PFSK-1 (cell line): ENCODE results near the gene EXOC6.

Source experiments
- FOXP2 ChIP-seq: optimal IDR thresholded peaks from 2 replicates; pipeline ENCODE3; 2011; ENCODE audit warnings: borderline replicate concordance, control low read depth, inconsistent platforms; ENCODE audit not compliant: insufficient read depth; ENCODE audit errors: extremely low read length, extremely low read depth
- POLR2AphosphoS5 ChIP-seq: IDR thresholded peaks from 2 replicates; pipeline ENCODE4 v1.6.1; 2012; ENCODE audit warnings: low read depth, mild to moderate bottlenecking, control low read depth, low read length, moderate library complexity
- SIN3A ChIP-seq: IDR thresholded peaks from 2 replicates; pipeline ENCODE4 v1.6.1; 2012; ENCODE audit warnings: mild to moderate bottlenecking, low read length, moderate library complexity, borderline replicate concordance; ENCODE audit not compliant: insufficient read depth
- TAF1 ChIP-seq: IDR thresholded peaks from 2 replicates; pipeline ENCODE4 v1.6.1; 2012; ENCODE audit warnings: low read length, control low read depth, borderline replicate concordance; ENCODE audit not compliant: insufficient read depth
- TF ChIP-seq, protein P1 (sequence below), 2 experiments: IDR thresholded peaks; 2 replicates each; pipeline versions ENCODE4 v1.6.1 to v1.8.0; 2011 to 2012; ENCODE audit warnings: low read depth in 2 of 2, low read length in 2 of 2, control low read depth in 1 of 2, inconsistent platforms in 1 of 2, mild to moderate bottlenecking in 1 of 2, moderate library complexity in 1 of 2; ENCODE audit not compliant: insufficient read depth in 1 of 2

The EXOC6 gene

DNA sequence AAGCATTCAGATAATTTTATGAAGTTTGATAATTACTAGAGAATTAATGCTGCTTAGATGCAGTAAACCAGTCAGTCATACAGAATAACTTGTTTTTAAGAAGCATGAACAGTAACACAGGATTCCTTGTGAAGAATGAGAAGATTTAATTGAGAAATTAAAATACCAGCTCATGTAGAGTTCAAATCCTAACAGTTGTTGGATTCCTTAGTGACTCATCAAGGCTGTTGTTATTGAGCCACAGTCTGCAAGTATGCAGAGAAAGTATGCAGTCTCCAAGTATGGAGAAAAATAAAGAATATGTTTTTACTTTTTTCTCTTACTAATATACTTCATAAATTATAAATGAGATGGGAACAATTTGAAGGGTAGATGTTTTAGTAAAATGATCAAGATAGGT is 182.1 kb downstream of the EXOC6 start:
- TF ChIP-seq POLR2AphosphoS5 (no peak), SIN3A (no peak), TAF1 (no peak), FOXP2 (no peak)
- TF ChIP-seq, protein P1, sequence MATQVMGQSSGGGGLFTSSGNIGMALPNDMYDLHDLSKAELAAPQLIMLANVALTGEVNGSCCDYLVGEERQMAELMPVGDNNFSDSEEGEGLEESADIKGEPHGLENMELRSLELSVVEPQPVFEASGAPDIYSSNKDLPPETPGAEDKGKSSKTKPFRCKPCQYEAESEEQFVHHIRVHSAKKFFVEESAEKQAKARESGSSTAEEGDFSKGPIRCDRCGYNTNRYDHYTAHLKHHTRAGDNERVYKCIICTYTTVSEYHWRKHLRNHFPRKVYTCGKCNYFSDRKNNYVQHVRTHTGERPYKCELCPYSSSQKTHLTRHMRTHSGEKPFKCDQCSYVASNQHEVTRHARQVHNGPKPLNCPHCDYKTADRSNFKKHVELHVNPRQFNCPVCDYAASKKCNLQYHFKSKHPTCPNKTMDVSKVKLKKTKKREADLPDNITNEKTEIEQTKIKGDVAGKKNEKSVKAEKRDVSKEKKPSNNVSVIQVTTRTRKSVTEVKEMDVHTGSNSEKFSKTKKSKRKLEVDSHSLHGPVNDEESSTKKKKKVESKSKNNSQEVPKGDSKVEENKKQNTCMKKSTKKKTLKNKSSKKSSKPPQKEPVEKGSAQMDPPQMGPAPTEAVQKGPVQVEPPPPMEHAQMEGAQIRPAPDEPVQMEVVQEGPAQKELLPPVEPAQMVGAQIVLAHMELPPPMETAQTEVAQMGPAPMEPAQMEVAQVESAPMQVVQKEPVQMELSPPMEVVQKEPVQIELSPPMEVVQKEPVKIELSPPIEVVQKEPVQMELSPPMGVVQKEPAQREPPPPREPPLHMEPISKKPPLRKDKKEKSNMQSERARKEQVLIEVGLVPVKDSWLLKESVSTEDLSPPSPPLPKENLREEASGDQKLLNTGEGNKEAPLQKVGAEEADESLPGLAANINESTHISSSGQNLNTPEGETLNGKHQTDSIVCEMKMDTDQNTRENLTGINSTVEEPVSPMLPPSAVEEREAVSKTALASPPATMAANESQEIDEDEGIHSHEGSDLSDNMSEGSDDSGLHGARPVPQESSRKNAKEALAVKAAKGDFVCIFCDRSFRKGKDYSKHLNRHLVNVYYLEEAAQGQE (IDR thresholded peaks at IDR 0.05; ENCODE audit: insufficient read depth in 1 of 2, low read depth in 2 of 2, low read length in 2 of 2), result no peak

- no peak for TF ChIP-seq POLR2AphosphoS5
- TF ChIP-seq SIN3A, result no peak
- no peak for TF ChIP-seq FOXP2
- TF ChIP-seq, protein P1 (IDR thresholded peaks at IDR 0.05; ENCODE audit: insufficient read depth in 1 of 2, low read depth in 2 of 2, low read length in 2 of 2), result no peak
- TF ChIP-seq TAF1, result no peak
Observed at GRCh38 chr10:93032105-93032808, 183.9 kb downstream of the EXOC6 start.

GRCh38 chr10:93032809-93033137 is 184.5 kb downstream of the EXOC6 start:
- TF ChIP-seq POLR2AphosphoS5, result no peak
- TF ChIP-seq TAF1, result no peak
- TF ChIP-seq FOXP2, result no peak
- TF ChIP-seq SIN3A, result no peak
- TF ChIP-seq, protein P1 (IDR thresholded peaks at IDR 0.05; ENCODE audit: insufficient read depth in 1 of 2, low read depth in 2 of 2, low read length in 2 of 2), result no peak

- TF ChIP-seq FOXP2 (no peak), SIN3A (no peak), POLR2AphosphoS5 (no peak), TAF1 (no peak)
- TF ChIP-seq, protein P1 (IDR thresholded peaks at IDR 0.05; ENCODE audit: insufficient read depth in 1 of 2, low read depth in 2 of 2, low read length in 2 of 2), result no peak
Observed at GRCh38 chr10:93034426-93034825, 186.1 kb downstream of the EXOC6 start.
